Measurements from ENCODE around the gene ACKR3.

Gene ACKR3

GRCh38 chr2:236569573-236569973 lies at the start of gene ACKR3:
ACKR3 (plus strand) TSS chr2:236569825; CDS start chr2:236580466, 10,641 bp downstream.
- no peak for DNase-seq

- no peak for DNase-seq
Measured at GRCh38 chr2:236521556-236521955, 48.1 kb upstream of the ACKR3 start.

- no peak for DNase-seq
Measured at GRCh38 chr2:236523249-236523648, 46.4 kb upstream of the ACKR3 start.

- no peak for DNase-seq
Measured at GRCh38 chr2:236525411-236525997, 44.1 kb upstream of the ACKR3 start.

- no peak for DNase-seq
Measured at GRCh38 chr2:236526455-236527158, 43.0 kb upstream of the ACKR3 start.

- DNase-seq = no peak
Measured at GRCh38 chr2:236527159-236527630, 42.4 kb upstream of the ACKR3 start.

GRCh38 chr2:236529606-236530005 lies 40.0 kb upstream of the ACKR3 start:
- DNase-seq = no peak

- DNase-seq = no peak
Measured at GRCh38 chr2:236530512-236530911, 39.1 kb upstream of the ACKR3 start.

GRCh38 chr2:236531195-236531594 lies 38.4 kb upstream of the ACKR3 start:
- DNase-seq = no peak

GRCh38 chr2:236531996-236532395 lies 37.6 kb upstream of the ACKR3 start:
- DNase-seq = no peak

GRCh38 chr2:236533343-236533742 lies 36.3 kb upstream of the ACKR3 start:
- DNase-seq = no peak

- no peak for DNase-seq
Measured at GRCh38 chr2:236535024-236535423, 34.6 kb upstream of the ACKR3 start.

GRCh38 chr2:236536727-236537398 lies 32.8 kb upstream of the ACKR3 start:
- DNase-seq = no peak

- DNase-seq = no peak
Measured at GRCh38 chr2:236538242-236538641, 31.4 kb upstream of the ACKR3 start.

- no peak for DNase-seq
Measured at GRCh38 chr2:236541008-236541562, 28.5 kb upstream of the ACKR3 start.

GRCh38 chr2:236544362-236544761 lies 25.3 kb upstream of the ACKR3 start:
- DNase-seq = no peak

- no peak for DNase-seq
Measured at GRCh38 chr2:236545248-236545658, 24.4 kb upstream of the ACKR3 start.

- no peak for DNase-seq
Measured at GRCh38 chr2:236545814-236546480, 23.7 kb upstream of the ACKR3 start.

GRCh38 chr2:236546561-236547002 lies 23.0 kb upstream of the ACKR3 start:
- no peak for DNase-seq

GRCh38 chr2:236547725-236548124 lies 21.9 kb upstream of the ACKR3 start:
- DNase-seq = no peak

GRCh38 chr2:236548179-236548921 lies 21.3 kb upstream of the ACKR3 start:
- no peak for DNase-seq

GRCh38 chr2:236549165-236549564 lies 20.5 kb upstream of the ACKR3 start:
- no peak for DNase-seq
